Subcutaneous abdominal adipose tissue (tissue), 5 donors: ENCODE measurements around the gene PEPD.
"Not testable (repeated sequence)": the region's sequence is repeated elsewhere in the genome, so short reads cannot be mapped to it uniquely, and the experiment has no call there.

Source experiments
- H3K27ac ChIP-seq: one replicate; pipeline ENCODE4 v1.7.0; 2013; ENCODE audit warnings: low read depth, mild to moderate bottlenecking, inconsistent platforms, low read length, moderate library complexity
- H3K27me3 ChIP-seq, 5 donors: one replicate each; pipeline ENCODE4 v1.7.0; 2013; ENCODE audit warnings: low read length in 5 of 5, inconsistent platforms in 1 of 5; ENCODE audit not compliant: control insufficient read depth in 5 of 5, insufficient read depth in 4 of 5
- H3K36me3 ChIP-seq, 5 donors: one replicate each; pipeline ENCODE4 v1.7.0; 2013; ENCODE audit warnings: low read length in 5 of 5; ENCODE audit not compliant: control insufficient read depth in 5 of 5, insufficient read depth in 5 of 5
- H3K4me1 ChIP-seq, 5 donors: one replicate each; pipeline ENCODE4 v1.7.0; 2013; ENCODE audit warnings: low read length in 5 of 5, mild to moderate bottlenecking in 3 of 5, moderate library complexity in 1 of 5; ENCODE audit not compliant: control insufficient read depth in 5 of 5, insufficient read depth in 5 of 5
- H3K4me3 ChIP-seq, 5 donors: one replicate each; pipeline ENCODE4 v1.7.0; 2013; ENCODE audit warnings: low read length in 5 of 5, low read depth in 1 of 5
- H3K9ac ChIP-seq, 5 donors: one replicate each; pipeline ENCODE4 v1.7.0; 2013; ENCODE audit warnings: low read length in 5 of 5, mild to moderate bottlenecking in 4 of 5, moderate library complexity in 3 of 5
- H3K9me3 ChIP-seq, 5 donors: one replicate each; pipeline ENCODE4 v1.7.0; 2013; ENCODE audit warnings: low read length in 5 of 5; ENCODE audit not compliant: control insufficient read depth in 5 of 5
- donor health status: healthy.
- donor health status: healthy.
- donor health status: healthy.
- donor health status: healthy.
- donor health status: healthy.

PEPD gene

GRCh38 chr19:33493401-33494275 lies 28.0 kb downstream of the PEPD start:
- Histone ChIP-seq H3K9ac (no peak overlapping the region), H3K27ac (no peak overlapping the region), H3K9me3 (no peaks in the 10 kb centered on the region), H3K36me3 (peaks cover 0 to 47% (median 34%) of the 10 kb centered on the region in 5 donors), H3K27me3 (no peaks in the 10 kb centered on the region), H3K4me1 (peaks cover 0 to 10% (median 0%) of the 10 kb centered on the region in 5 donors), H3K4me3 (no peak overlapping the region)

GRCh38 chr19:33492951-33493350 lies 28.6 kb downstream of the PEPD start:
- no peak overlapping the region for H3K27ac ChIP-seq
- H3K36me3 ChIP-seq = peaks cover 0 to 47% (median 34%) of the 10 kb centered on the region in 5 donors
- H3K9ac ChIP-seq = no peak overlapping the region
- no peaks in the 10 kb centered on the region for H3K27me3 ChIP-seq
- no peaks in the 10 kb centered on the region for H3K9me3 ChIP-seq
- no peak overlapping the region for H3K4me3 ChIP-seq
- H3K4me1 ChIP-seq = peaks cover 0 to 10% (median 0%) of the 10 kb centered on the region in 5 donors

DNA sequence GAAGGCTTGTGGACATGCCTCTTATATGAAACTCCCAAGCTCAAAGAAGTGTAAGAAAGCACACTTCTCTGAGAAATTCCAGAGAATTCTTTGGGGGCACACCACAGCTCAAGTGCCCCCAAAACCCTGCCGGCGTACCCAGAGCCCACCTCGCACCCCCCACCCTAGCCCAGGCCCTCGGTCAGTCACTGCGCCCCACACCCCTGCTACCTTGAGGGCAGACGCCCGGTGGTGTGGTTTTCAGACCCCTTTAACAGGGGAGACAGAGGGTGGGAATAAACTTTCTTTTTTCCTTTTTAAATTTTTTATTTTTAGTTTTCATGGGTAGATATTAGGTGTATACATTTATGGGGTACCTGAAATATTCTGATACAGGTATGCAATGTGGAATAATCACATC lies 29.5 kb downstream of the PEPD start:
- Histone ChIP-seq H3K36me3 (peaks cover 0 to 47% (median 34%) of the 10 kb centered on the region in 5 donors), H3K9ac (no peak overlapping the region), H3K4me1 (peaks cover 0 to 10% (median 0%) of the 10 kb centered on the region in 5 donors), H3K4me3 (no peak overlapping the region), H3K9me3 (no peaks in the 10 kb centered on the region), H3K27ac (no peak overlapping the region), H3K27me3 (no peaks in the 10 kb centered on the region)

- H3K27me3 ChIP-seq, H3K9me3 ChIP-seq, H3K4me3 ChIP-seq, H3K27ac ChIP-seq, H3K4me1 ChIP-seq, H3K9ac ChIP-seq: not testable (repeated sequence)
- peaks cover 0 to 46% (median 36%) of the 10 kb centered on the region in 5 donors for H3K36me3 ChIP-seq
Observed at GRCh38 chr19:33490596-33490995, 31.0 kb downstream of the PEPD start.

DNA sequence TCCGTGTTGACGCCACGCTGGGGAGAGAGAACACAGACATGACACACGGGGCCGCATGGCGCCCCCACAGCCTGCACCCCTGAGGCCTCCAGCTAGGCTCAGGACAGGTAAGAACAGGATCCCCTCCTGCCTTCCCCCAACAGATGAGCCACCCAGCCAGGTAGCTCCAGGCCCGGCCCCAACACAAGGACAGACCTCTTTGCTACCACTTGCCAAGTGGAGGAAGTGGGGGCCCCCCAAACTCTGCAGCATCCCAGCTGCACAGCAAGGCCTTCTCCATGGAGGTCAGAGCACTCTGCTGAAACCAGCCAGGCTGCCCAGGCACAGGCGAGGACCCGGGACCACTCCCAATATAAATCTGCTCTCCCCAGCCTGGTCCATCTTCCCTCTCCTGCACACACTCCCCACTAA lies 31.5 kb downstream of the PEPD start:
- no peak overlapping the region for H3K9ac ChIP-seq
- H3K4me3 ChIP-seq = no peak overlapping the region
- H3K27me3 ChIP-seq = no peaks in the 10 kb centered on the region
- H3K36me3 ChIP-seq = peaks cover 0 to 50% (median 35%) of the 10 kb centered on the region in 5 donors
- no peak overlapping the region for H3K27ac ChIP-seq
- no peaks in the 10 kb centered on the region for H3K9me3 ChIP-seq
- H3K4me1 ChIP-seq = no peaks in the 10 kb centered on the region

GRCh38 chr19:33488826-33489225 lies 32.8 kb downstream of the PEPD start:
- peaks cover 0 to 60% (median 42%) of the 10 kb centered on the region in 5 donors for H3K36me3 ChIP-seq

DNA sequence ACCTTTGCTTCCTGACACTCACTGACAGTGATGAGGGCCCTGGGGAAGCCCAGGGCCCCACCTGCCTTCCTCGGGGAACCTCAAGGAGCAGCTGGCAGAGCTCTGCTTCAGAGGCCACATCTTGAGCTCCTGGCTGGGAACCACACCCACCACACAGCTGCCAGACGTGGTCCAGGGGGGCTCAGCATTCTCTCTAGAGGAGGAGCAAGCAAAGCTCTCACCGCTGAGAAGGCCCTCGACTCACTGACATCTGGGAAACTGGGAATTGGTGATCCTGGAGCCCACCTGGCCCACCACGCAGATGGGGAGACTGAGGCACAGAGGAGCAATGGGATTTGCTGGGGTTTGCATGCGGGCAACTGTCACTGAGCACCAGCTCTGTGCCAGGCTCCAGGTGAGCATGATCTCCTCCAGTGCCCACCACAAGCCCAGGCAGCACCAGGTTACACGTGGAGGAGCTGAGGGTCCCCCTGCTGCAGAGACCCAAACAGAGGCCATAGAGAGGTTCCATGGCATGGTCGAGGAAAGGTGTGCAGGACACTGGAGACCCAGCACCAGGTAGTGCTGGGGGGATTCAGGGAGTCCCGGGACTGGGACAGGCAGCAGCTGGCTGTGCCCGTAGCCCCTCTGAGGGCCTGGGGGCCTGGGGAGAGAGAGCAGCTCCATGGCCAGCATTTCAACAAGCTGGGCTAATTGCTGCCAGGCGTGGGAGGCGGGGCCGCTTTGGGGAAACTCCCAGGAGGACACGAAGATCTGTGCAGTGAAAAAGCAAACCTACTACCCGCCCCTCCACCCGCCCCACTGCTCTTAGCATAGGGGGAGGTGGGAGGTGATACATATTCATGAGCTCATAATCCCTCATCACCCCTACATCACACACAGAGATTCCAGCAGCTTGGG lies 33.4 kb downstream of the PEPD start:
- peaks cover 0 to 13% (median 5%) of the 10 kb centered on the region in 5 donors for H3K9me3 ChIP-seq
- no peak overlapping the region for H3K4me3 ChIP-seq
- H3K27ac ChIP-seq = no peak overlapping the region

More at GRCh38 chr19:33488826-33489225, 32.8 kb downstream of the PEPD start:
- Histone ChIP-seq H3K9me3 (peaks cover 0 to 7% (median 0%) of the 10 kb centered on the region in 5 donors), H3K27ac (no peak overlapping the region), H3K27me3 (no peaks in the 10 kb centered on the region), H3K4me1 (no peaks in the 10 kb centered on the region), H3K9ac (no peak overlapping the region), H3K4me3 (no peak overlapping the region)

GRCh38 chr19:33486936-33487811 lies 34.4 kb downstream of the PEPD start:
- Histone ChIP-seq H3K27me3 (no peaks in the 10 kb centered on the region), H3K9me3 (peaks cover 0 to 22% (median 10%) of the 10 kb centered on the region in 5 donors), H3K36me3 (peaks cover 3 to 68% (median 42%) of the 10 kb centered on the region in 5 donors), H3K4me3 (no peak overlapping the region), H3K9ac (no peak overlapping the region), H3K4me1 (no peaks in the 10 kb centered on the region), H3K27ac (no peak overlapping the region)

More for the DNA sequence above, 33.4 kb downstream of the PEPD start:
- peaks cover 0 to 67% (median 42%) of the 10 kb centered on the region in 5 donors for H3K36me3 ChIP-seq
- no peaks in the 10 kb centered on the region for H3K27me3 ChIP-seq
- H3K4me1 ChIP-seq = no peaks in the 10 kb centered on the region
- H3K9ac ChIP-seq = no peak overlapping the region

DNA sequence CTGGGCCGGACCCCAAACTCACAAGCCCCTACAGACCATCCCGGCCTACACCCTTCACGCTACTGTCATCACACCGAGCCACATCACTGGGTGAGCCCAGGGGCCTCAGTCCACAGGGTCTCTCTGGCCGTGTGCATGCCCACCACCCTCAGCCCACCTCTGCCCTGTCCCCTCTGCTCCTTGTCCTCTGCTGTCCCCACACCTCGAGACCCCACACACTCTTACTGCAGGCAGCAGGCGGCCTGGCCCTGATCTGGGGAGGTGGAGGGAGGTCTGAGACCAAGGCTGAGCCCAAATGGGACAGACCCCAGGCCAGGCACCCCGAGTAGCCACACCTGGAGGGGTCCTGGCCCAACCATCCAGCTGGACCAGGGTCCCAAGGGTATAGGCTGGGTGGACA lies 35.2 kb downstream of the PEPD start:
- peaks cover 3 to 68% (median 42%) of the 10 kb centered on the region in 5 donors for H3K36me3 ChIP-seq
- no peak overlapping the region for H3K9ac ChIP-seq
- H3K27ac ChIP-seq = no peak overlapping the region
- H3K4me3 ChIP-seq = no peak overlapping the region
- H3K4me1 ChIP-seq = no peaks in the 10 kb centered on the region
- peaks cover 0 to 22% (median 10%) of the 10 kb centered on the region in 5 donors for H3K9me3 ChIP-seq
- H3K27me3 ChIP-seq = no peaks in the 10 kb centered on the region
